ENCODE results near the gene GSN. TPM values are rescaled to one million over a fixed set of nuclear protein-coding genes. Genes with fewer than 3 reads are reported as not detected.

GSN gene
- total RNA-seq, 1 experiment from 2014 or later, result 21.9 TPM

GRCh38 chr9:121350036-121350435, 82.1 kb downstream of the GSN start:
- Mint-ChIP-seq H3K27me3 (ENCODE audit: insufficient read depth, unreplicated experiment) (no peaks in the 10 kb centered on the region), H3K27ac (ENCODE audit: low read depth, unreplicated experiment) (peak overlapping the region; percentile 65), H3K4me3 (ENCODE audit: unreplicated experiment) (no peak overlapping the region), H3K4me1 (ENCODE audit: insufficient read depth, unreplicated experiment) (peaks cover 51% of the 10 kb centered on the region), H3K9me3 (ENCODE audit: unreplicated experiment) (no peaks in the 10 kb centered on the region), H3K36me3 (ENCODE audit: insufficient read depth, unreplicated experiment) (peaks cover 100% of the 10 kb centered on the region)
- TF ChIP-seq, protein P1, sequence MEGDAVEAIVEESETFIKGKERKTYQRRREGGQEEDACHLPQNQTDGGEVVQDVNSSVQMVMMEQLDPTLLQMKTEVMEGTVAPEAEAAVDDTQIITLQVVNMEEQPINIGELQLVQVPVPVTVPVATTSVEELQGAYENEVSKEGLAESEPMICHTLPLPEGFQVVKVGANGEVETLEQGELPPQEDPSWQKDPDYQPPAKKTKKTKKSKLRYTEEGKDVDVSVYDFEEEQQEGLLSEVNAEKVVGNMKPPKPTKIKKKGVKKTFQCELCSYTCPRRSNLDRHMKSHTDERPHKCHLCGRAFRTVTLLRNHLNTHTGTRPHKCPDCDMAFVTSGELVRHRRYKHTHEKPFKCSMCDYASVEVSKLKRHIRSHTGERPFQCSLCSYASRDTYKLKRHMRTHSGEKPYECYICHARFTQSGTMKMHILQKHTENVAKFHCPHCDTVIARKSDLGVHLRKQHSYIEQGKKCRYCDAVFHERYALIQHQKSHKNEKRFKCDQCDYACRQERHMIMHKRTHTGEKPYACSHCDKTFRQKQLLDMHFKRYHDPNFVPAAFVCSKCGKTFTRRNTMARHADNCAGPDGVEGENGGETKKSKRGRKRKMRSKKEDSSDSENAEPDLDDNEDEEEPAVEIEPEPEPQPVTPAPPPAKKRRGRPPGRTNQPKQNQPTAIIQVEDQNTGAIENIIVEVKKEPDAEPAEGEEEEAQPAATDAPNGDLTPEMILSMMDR (IDR thresholded peaks at IDR 0.05; ENCODE audit: unreplicated experiment), result no peak
- no TSS peak for BruUV-seq (replicated peaks)
- ChIA-PET POLR2A (interaction anchor here (0.8 to 4.2 kb wide), 9 partner anchors 10 to 71 kb away, joined by 3 to 37 read pairs (median 10); no protein-coding TSS in a partner anchor), CTCF (interaction anchor here (0.7 to 4.5 kb wide), 4 partner anchors 12 to 30 kb away, joined by 3 to 29 read pairs (median 4); no protein-coding TSS in a partner anchor)
- intact Hi-C loops (cut with micrococcal nuclease), result no loop called here
- no peak for DNase-seq (ENCODE audit: unreplicated experiment)

GRCh38 chr9:121350993-121351561, 83.1 kb downstream of the GSN start:
- BruUV-seq (replicated peaks), result no TSS peak
- intact Hi-C loops (cut with micrococcal nuclease), result no loop called here
- peaks cover 100% of the 10 kb centered on the region for H3K36me3 Mint-ChIP-seq (ENCODE audit: insufficient read depth, unreplicated experiment)

GRCh38 chr9:121353241-121354061, 85.5 kb downstream of the GSN start:
- DNase-seq (ENCODE audit: unreplicated experiment), result no peak
- ChIA-PET POLR2A (interaction anchor here (0.9 to 1.6 kb wide), 3 partner anchors 9 to 19 kb away, joined by 3 read pairs; no protein-coding TSS in a partner anchor), CTCF (interaction anchor here (0.6 to 2.3 kb wide), 9 partner anchors 9 to 141 kb away, joined by 3 to 12 read pairs (median 4); no protein-coding TSS in a partner anchor)
- H3K4me3 Mint-ChIP-seq (ENCODE audit: unreplicated experiment), result no peak overlapping the region
- no peaks in the 10 kb centered on the region for H3K9me3 Mint-ChIP-seq (ENCODE audit: unreplicated experiment)
- TF ChIP-seq, protein P1 (IDR thresholded peaks at IDR 0.05; ENCODE audit: unreplicated experiment), result no peak
- intact Hi-C loops (cut with micrococcal nuclease), result no loop called here
- H3K36me3 Mint-ChIP-seq (ENCODE audit: insufficient read depth, unreplicated experiment), result peaks cover 96% of the 10 kb centered on the region
- BruUV-seq (replicated peaks), result no TSS peak
- H3K27ac Mint-ChIP-seq (ENCODE audit: low read depth, unreplicated experiment), result no peak overlapping the region
- H3K27me3 Mint-ChIP-seq (ENCODE audit: insufficient read depth, unreplicated experiment), result no peaks in the 10 kb centered on the region
- H3K4me1 Mint-ChIP-seq (ENCODE audit: insufficient read depth, unreplicated experiment), result peaks cover 68% of the 10 kb centered on the region

More at GRCh38 chr9:121350993-121351561, 83.1 kb downstream of the GSN start:
- POLR2A ChIA-PET, result interaction anchor here (0.8 to 4.2 kb wide), 12 partner anchors 10 to 72 kb away, joined by 3 to 37 read pairs (median 6); no protein-coding TSS in a partner anchor
- Mint-ChIP-seq H3K27me3 (ENCODE audit: insufficient read depth, unreplicated experiment) (no peaks in the 10 kb centered on the region), H3K27ac (ENCODE audit: low read depth, unreplicated experiment) (no peak overlapping the region), H3K4me3 (ENCODE audit: unreplicated experiment) (no peak overlapping the region), H3K4me1 (ENCODE audit: insufficient read depth, unreplicated experiment) (peaks cover 52% of the 10 kb centered on the region), H3K9me3 (ENCODE audit: unreplicated experiment) (no peaks in the 10 kb centered on the region)
- CTCF ChIA-PET, result interaction anchor here (0.6 to 4.5 kb wide), 10 partner anchors 14 to 182 kb away, joined by 3 to 29 read pairs (median 4); no protein-coding TSS in a partner anchor
- DNase-seq (ENCODE audit: unreplicated experiment), result peak; percentile 90
- TF ChIP-seq, protein P1 (IDR thresholded peaks at IDR 0.05; ENCODE audit: unreplicated experiment), result no peak

DNA sequence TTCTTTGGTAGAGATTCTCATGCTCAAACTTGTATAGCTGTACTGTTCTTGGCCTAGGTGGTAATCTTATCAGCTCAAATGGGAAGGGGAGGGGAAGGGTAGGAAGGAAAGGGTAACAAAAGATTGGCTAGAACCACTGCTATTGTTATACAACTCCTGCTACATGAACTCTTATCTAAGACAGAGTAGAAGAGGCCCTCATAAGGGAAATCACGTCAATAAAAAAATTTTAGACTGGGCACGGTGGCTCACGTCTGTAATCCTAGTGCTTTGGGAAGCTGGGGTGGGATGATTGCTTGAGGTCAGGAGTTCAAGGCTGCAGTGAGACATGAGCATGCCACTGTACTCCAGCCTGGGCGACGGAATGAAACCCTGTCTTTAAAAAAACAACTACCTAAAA, 86.2 kb downstream of the GSN start:
- Mint-ChIP-seq H3K36me3 (ENCODE audit: insufficient read depth, unreplicated experiment) (peaks cover 96% of the 10 kb centered on the region), H3K27ac (ENCODE audit: low read depth, unreplicated experiment) (no peak overlapping the region), H3K27me3 (ENCODE audit: insufficient read depth, unreplicated experiment) (no peaks in the 10 kb centered on the region), H3K9me3 (ENCODE audit: unreplicated experiment) (no peaks in the 10 kb centered on the region), H3K4me1 (ENCODE audit: insufficient read depth, unreplicated experiment) (peaks cover 70% of the 10 kb centered on the region), H3K4me3 (ENCODE audit: unreplicated experiment) (no peak overlapping the region)
- DNase-seq (ENCODE audit: unreplicated experiment), result no peak
- ChIA-PET CTCF (interaction anchor here (1.0 to 2.3 kb wide), 6 partner anchors 13 to 141 kb away, joined by 3 to 12 read pairs (median 4); no protein-coding TSS in a partner anchor), POLR2A (interaction anchor here (0.6 to 1.6 kb wide), 3 partner anchors 15 to 1867 kb away, joined by 3 read pairs; no protein-coding TSS in a partner anchor)
- intact Hi-C loops (cut with micrococcal nuclease), result no loop called here
- no TSS peak for BruUV-seq (replicated peaks)
- TF ChIP-seq, protein P1 (IDR thresholded peaks at IDR 0.05; ENCODE audit: unreplicated experiment), result no peak

All from MCF 10A (cell line).